GM12865 (cell line): ENCODE data around the gene FZR1.

Source experiments
- DNase-seq: peaks from one replicate; pipeline ENCODE4 v3.0.0; 2010; ENCODE audit warnings: low read depth
- H3K4me3 ChIP-seq: 2 replicates; pipeline ENCODE4 v1.5.1; 2011; ENCODE audit warnings: mild to moderate bottlenecking, low read depth, low read length, control low read depth
- CTCF ChIP-seq: IDR thresholded peaks from 2 replicates; pipeline ENCODE4 v1.5.1; 2011; ENCODE audit warnings: low read length, control low read depth, low read depth, inconsistent platforms; ENCODE audit not compliant: insufficient read depth; ENCODE audit errors: missing control alignments

Gene FZR1

GRCh38 chr19:3548606-3549005, 42.5 kb downstream of the FZR1 start:
- no peak for DNase-seq
- TF ChIP-seq CTCF = no peak
- no peak overlapping the region for H3K4me3 ChIP-seq

GRCh38 chr19:3549816-3550215, 43.7 kb downstream of the FZR1 start:
- no peak overlapping the region for H3K4me3 ChIP-seq
- DNase-seq = no peak
- no peak for TF ChIP-seq CTCF

- H3K4me3 ChIP-seq = no peak overlapping the region
- TF ChIP-seq CTCF = no peak
- no peak for DNase-seq
Observed at GRCh38 chr19:3550947-3551791, 45.1 kb downstream of the FZR1 start.

GRCh38 chr19:3551792-3552095, 45.6 kb downstream of the FZR1 start:
- TF ChIP-seq CTCF = no peak
- H3K4me3 ChIP-seq = no peak overlapping the region
- DNase-seq = peak; percentile 2

GRCh38 chr19:3554254-3555083, 48.4 kb downstream of the FZR1 start:
- H3K4me3 ChIP-seq = peak overlapping the region; percentile 42
- DNase-seq = peak; percentile 59

More at GRCh38 chr19:3554254-3555083, 48.4 kb downstream of the FZR1 start:
- TF ChIP-seq CTCF = no peak
